Natural killer cell treated with Interleukin-12 subunit alpha and Interleukin-12 subunit beta and Interleukin-15 and Interleukin-18, amount 100 ng/mL, for 72 hours (primary cell): Measurements from ENCODE around the gene TNFAIP2. TPM values are rescaled to one million over a fixed set of nuclear protein-coding genes. Genes with fewer than 3 reads are reported as not detected.

ENCODE experiments used
- ATAC-seq, 2 donors: fragments of 150-1000 bp; cut with Tn5 transposase in 1 of 2; sonication (Bioruptor Pico), chemical (Tn5 transposase) in 1 of 2; 2 replicates each; pipeline ENCODE4 v1.10.0; 2021
- DNase-seq: peaks from one replicate; pipeline ENCODE4 v3.0.0; 2022; ENCODE audit warnings: low spot score
- H3K27ac Mint-ChIP-seq, 2 donors: 1 replicate in 1 of 2; 2 replicates in 1 of 2; pipeline ENCODE4 v1.8.0; 2022; ENCODE audit warnings: mixed read lengths in 2 of 2, mild to moderate bottlenecking in 1 of 2, moderate library complexity in 1 of 2
- H3K27me3 Mint-ChIP-seq, 2 donors: 1 replicate in 1 of 2; 2 replicates in 1 of 2; pipeline ENCODE4 v1.8.0; 2022; ENCODE audit warnings: mixed read lengths in 2 of 2
- H3K36me3 Mint-ChIP-seq: one replicate; pipeline ENCODE4 v1.8.0; 2022; ENCODE audit warnings: mixed read lengths
- H3K4me1 Mint-ChIP-seq, 2 donors: 1 replicate in 1 of 2; 2 replicates in 1 of 2; pipeline ENCODE4 v1.8.0; 2022; ENCODE audit warnings: low read depth in 2 of 2, mixed read lengths in 2 of 2, mild to moderate bottlenecking in 1 of 2
- H3K4me3 Mint-ChIP-seq: one replicate; pipeline ENCODE4 v1.8.0; 2022; ENCODE audit warnings: mixed read lengths
- H3K9me3 Mint-ChIP-seq: 2 replicates; pipeline ENCODE4 v1.8.0; 2022; ENCODE audit warnings: mixed read lengths
- total RNA-seq, 2 donors: library from RNA; stranded (reverse); gene quantifications; one replicate each; pipeline ENCODE4 v1.2.3, GENCODE V29; 2022

Gene TNFAIP2
- total RNA-seq, 2 donors from 2014 or later, result 8.1 to 9.6 TPM

- Mint-ChIP-seq H3K4me1 (peaks cover 0 to under 1% of the 10 kb centered on the region in 2 donors), H3K27ac (no peak overlapping the region), H3K27me3 (peaks cover 9 to 16% of the 10 kb centered on the region in 2 donors), H3K36me3 (no peaks in the 10 kb centered on the region), H3K4me3 (no peak overlapping the region), H3K9me3 (no peaks in the 10 kb centered on the region)
- no peak for DNase-seq
- ATAC-seq, result no peak
Observed at GRCh38 chr14:103099733-103100280, 23.5 kb upstream of the TNFAIP2 start.

DNA sequence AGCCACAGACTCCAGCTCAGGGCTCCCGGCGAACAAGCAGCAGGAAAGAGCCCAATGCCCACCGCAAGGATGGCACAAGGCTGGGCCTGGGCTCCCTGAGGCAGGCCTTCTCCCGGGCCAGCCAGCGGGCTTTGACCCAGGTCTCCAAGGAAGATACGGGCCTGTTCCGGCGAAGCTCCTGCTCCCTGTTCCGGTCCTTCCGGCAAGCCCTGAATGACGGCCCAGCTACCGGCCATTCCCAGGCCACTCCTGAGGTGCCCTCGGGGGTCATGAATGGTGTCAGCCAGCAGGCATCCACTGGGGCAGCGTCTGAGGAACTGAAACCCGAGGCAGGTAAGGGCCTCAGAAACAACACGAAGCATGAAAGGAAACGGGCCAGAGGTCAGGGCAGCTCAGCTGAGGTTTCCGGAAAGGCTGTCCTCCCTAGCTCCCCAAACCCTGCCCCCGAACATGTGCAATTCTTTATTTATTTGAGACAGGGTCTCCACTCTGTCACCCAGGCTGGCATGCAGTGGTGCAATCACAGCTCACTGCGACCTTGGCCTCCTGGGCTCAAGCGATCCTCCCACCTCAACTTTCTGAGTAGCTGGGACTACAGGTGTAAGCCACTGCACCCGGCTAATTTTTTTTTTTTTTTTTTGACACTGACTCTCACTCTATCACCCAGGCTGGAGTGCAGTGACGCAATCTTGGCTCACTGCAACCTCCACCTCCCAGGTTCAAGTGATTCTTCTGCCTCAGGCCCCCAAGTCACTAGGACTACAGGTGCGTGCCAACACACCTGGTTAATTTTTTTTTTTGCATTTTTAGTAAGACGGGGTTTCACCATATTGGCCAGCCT is 22.8 kb upstream of the TNFAIP2 start:
- peaks cover 5 to 6% of the 10 kb centered on the region in 2 donors for H3K4me1 Mint-ChIP-seq
- no peak overlapping the region for H3K27ac Mint-ChIP-seq
- no peaks in the 10 kb centered on the region for H3K36me3 Mint-ChIP-seq
- DNase-seq, result no peak
- H3K27me3 Mint-ChIP-seq, result peaks cover 16 to 21% of the 10 kb centered on the region in 2 donors
- no peak overlapping the region for H3K4me3 Mint-ChIP-seq
- no peak for ATAC-seq
- no peaks in the 10 kb centered on the region for H3K9me3 Mint-ChIP-seq

DNA sequence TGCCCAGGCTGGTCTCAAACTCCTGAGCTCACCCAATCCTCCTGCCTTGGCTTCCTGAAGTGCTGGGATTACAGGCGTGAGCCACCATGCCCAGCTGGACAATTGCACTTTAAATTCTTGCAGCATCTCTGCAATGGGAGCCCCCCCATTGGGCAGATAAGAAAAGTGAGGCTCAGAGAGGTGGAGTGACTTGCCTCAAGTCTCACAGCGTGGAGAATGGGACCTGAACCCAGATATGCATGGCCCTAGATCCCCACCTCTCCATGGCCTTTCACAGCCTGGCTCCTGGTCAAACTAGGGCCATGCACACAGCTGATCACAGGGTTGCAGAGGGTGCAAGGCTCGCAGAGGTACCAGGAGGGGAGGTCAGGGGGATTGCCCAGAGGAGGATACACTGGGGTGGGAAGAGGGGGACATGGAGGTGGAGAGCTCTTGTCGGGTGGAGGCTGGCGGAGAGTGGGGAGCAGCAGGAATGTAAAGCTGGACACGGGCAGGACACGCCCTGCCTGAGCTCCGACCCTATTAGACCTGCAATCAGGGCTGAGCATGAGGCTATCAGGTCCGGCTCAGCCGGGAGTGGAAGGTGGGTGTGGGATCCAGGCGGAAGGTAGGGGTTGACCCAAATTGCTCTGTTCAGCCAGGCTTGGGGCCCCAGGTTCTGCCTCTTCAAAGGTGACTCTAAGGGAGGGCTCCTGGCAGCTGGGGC is 21.9 kb upstream of the TNFAIP2 start:
- ATAC-seq (no peak), DNase-seq (no peak)
- Mint-ChIP-seq H3K27me3 (peaks cover 16 to 20% of the 10 kb centered on the region in 2 donors), H3K36me3 (no peaks in the 10 kb centered on the region), H3K4me3 (no peak overlapping the region), H3K4me1 (peaks cover 5 to 6% of the 10 kb centered on the region in 2 donors), H3K27ac (no peak overlapping the region), H3K9me3 (no peaks in the 10 kb centered on the region)

DNA sequence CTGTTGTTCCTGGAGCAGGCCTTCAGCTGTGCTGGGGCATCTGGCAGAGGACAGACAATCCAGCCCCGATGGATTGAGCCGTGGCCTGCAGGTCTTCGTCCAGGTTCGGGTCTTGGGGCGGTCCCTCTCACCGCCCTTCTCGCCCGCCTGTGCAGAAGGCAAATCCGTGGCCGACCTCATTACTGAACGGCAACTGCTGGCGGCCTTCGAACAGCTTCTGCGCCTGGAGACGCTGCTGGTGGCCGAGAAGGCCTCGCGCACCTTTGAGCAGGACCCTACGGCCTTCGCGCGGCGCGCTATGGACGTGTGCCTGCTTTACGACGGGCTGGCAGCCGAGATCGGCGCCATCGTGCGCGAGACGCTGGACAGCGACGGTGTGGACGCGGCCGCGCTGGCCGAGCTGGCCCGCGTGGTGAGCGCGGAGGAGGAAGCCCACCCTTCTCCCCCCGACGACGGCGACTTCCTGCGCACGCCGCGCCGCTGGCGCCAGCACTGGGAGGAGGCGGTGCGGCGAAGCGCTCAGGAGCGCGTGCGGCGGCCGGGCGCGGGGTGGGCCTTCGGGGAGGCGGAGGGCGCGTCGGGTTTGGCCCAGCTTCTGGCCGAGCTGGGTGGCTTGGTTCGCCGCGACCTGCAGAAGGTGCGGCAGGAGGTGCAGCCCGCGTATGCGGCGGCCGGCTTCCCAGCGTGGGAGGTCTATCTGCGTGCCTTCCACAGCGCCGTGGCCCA is 21.1 kb upstream of the TNFAIP2 start:
- no peak for ATAC-seq
- H3K27me3 Mint-ChIP-seq, result peaks cover 15 to 16% of the 10 kb centered on the region in 2 donors
- no peaks in the 10 kb centered on the region for H3K9me3 Mint-ChIP-seq
- H3K4me1 Mint-ChIP-seq, result peaks cover 5 to 6% of the 10 kb centered on the region in 2 donors
- H3K36me3 Mint-ChIP-seq, result no peaks in the 10 kb centered on the region
- no peak overlapping the region for H3K4me3 Mint-ChIP-seq
- no peak overlapping the region for H3K27ac Mint-ChIP-seq
- no peak for DNase-seq

DNA sequence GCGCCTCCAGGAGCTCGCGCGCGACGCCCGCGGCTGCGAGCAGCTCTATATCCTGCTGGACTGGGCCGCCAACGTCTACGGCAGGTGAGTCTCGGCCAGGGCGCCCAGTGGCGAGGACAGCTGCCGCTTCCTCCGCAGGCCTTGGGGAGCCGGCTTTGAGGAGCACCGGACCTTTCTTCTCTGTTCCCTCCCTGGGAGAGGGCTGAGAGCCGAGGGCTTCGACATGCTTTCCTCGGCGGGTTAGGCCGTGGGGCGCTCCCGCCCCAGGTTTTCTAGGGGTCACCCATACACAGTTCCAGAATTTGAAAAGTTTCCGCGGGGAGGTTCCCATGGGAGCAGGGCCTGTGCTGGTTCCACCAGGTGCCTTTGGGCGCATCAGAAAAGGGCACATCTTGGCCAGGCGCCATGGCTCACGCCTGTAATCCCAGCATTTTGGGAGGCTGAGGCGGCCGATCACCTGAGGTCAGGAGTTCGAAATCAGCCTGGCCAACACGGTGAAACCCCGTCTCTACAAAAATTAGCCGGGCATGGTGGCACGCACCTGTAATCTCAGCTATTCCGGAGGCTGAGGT is 20.5 kb upstream of the TNFAIP2 start:
- no peak for ATAC-seq
- H3K4me3 Mint-ChIP-seq, result no peak overlapping the region
- H3K9me3 Mint-ChIP-seq, result no peaks in the 10 kb centered on the region
- DNase-seq, result no peak
- no peaks in the 10 kb centered on the region for H3K36me3 Mint-ChIP-seq
- H3K27me3 Mint-ChIP-seq, result peaks cover 13 to 16% of the 10 kb centered on the region in 2 donors
- H3K4me1 Mint-ChIP-seq, result peaks cover 5 to 6% of the 10 kb centered on the region in 2 donors
- H3K27ac Mint-ChIP-seq, result no peak overlapping the region

DNA sequence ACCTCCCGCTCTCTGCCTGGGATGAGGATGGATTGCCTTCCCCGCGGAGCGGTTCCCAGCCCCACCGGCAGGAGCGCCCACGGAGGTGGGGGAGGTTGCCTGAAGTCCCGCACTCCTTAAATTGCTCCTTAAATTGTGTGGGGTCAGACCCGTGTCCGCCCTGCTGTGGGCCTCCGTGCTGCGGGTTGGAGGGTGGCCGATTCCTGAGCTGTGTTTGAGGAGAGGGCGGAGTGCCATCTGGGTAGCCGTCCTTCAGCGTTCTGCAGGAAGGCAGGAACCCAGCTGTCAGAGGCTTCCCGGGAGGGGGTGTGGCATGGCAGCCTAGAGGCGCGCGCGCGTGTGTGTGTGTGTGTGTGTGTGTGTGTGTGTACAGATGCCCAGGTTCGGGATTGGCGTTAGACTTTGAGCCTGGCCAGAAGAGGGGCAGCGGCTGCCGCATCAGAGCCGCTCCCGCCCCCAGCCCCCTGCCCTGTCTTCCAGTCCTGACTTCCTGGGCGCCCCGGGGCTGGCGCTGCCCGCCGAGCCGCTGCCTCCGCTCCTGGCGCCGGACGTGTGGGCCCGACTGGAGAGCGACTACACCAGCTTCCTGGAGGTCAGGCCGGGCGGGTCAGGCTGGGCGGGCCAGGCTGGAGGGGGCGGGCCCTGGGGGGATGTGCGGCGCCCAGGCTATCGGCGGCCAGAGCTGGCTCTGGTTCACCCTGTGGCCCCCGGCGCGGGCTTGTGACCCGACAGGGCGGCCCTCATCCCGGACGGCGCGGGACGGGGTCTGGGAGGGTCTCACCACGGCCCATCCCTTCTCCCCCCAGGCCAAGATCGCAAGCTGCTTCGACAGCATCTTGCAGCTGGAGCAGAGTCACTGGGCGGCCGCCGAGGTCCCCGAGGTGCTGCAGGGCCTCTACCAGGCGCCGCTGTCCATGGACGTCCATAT is 19.5 kb upstream of the TNFAIP2 start:
- DNase-seq, result no peak
- Mint-ChIP-seq H3K4me3 (no peak overlapping the region), H3K27me3 (peaks cover 13 to 16% of the 10 kb centered on the region in 2 donors), H3K9me3 (no peaks in the 10 kb centered on the region), H3K4me1 (peaks cover 5 to 6% of the 10 kb centered on the region in 2 donors), H3K27ac (no peak overlapping the region), H3K36me3 (no peaks in the 10 kb centered on the region)
- no peak for ATAC-seq

- Mint-ChIP-seq H3K27me3 (peaks cover 13 to 16% of the 10 kb centered on the region in 2 donors), H3K36me3 (no peaks in the 10 kb centered on the region), H3K9me3 (no peaks in the 10 kb centered on the region), H3K4me1 (peaks cover 6 to 7% of the 10 kb centered on the region in 2 donors), H3K4me3 (no peak overlapping the region), H3K27ac (no peak overlapping the region)
- no peak for DNase-seq
- no peak for ATAC-seq
Observed at GRCh38 chr14:103104389-103104653, 18.9 kb upstream of the TNFAIP2 start.

- peaks cover 13 to 16% of the 10 kb centered on the region in 2 donors for H3K27me3 Mint-ChIP-seq
- H3K4me1 Mint-ChIP-seq, result peaks cover 6 to 7% of the 10 kb centered on the region in 2 donors
- ATAC-seq, result peak; percentile 70 to 79
- H3K4me3 Mint-ChIP-seq, result no peak overlapping the region
- no peaks in the 10 kb centered on the region for H3K36me3 Mint-ChIP-seq
- DNase-seq, result peak; percentile 80
- H3K9me3 Mint-ChIP-seq, result no peaks in the 10 kb centered on the region
- no peak overlapping the region for H3K27ac Mint-ChIP-seq
Observed at GRCh38 chr14:103104654-103105452, 18.4 kb upstream of the TNFAIP2 start.

DNA sequence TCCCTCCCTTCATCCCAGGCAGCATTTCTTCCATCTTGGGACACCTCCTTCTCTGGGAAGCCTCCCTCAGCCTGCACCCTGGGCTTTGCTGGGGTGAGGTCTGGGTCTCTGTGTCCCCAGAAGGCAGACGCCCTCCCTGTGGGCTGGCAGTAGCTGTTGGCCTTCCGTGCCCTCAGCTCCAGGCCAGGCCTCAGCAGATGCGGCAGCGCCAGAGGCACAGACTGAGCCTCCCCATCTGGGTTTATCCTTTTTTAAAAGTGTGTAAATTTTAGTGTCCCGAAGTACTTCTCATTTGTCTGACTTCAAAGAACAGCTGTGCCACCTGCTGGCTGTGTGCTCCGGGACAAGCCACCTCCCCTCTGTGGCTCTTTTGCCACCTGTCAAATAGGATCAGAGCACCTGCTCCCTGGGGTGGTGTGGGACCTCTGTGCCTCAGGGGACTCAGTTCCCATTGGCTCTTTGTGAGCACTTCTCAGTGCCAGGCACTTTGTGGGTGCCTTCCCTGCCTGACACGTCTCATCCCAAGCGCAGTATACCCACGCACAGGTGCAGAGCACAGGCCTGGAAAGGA is 17.6 kb upstream of the TNFAIP2 start:
- no peak overlapping the region for H3K4me3 Mint-ChIP-seq
- H3K27me3 Mint-ChIP-seq, result peaks cover 13 to 16% of the 10 kb centered on the region in 2 donors
- no peaks in the 10 kb centered on the region for H3K36me3 Mint-ChIP-seq
- peaks cover 6 to 9% of the 10 kb centered on the region in 2 donors for H3K4me1 Mint-ChIP-seq
- no peak overlapping the region for H3K27ac Mint-ChIP-seq
- H3K9me3 Mint-ChIP-seq, result no peaks in the 10 kb centered on the region
- no peak for DNase-seq
- ATAC-seq, result no peak

- no peaks in the 10 kb centered on the region for H3K9me3 Mint-ChIP-seq
Observed at GRCh38 chr14:103107455-103107854, 15.8 kb upstream of the TNFAIP2 start.

DNA sequence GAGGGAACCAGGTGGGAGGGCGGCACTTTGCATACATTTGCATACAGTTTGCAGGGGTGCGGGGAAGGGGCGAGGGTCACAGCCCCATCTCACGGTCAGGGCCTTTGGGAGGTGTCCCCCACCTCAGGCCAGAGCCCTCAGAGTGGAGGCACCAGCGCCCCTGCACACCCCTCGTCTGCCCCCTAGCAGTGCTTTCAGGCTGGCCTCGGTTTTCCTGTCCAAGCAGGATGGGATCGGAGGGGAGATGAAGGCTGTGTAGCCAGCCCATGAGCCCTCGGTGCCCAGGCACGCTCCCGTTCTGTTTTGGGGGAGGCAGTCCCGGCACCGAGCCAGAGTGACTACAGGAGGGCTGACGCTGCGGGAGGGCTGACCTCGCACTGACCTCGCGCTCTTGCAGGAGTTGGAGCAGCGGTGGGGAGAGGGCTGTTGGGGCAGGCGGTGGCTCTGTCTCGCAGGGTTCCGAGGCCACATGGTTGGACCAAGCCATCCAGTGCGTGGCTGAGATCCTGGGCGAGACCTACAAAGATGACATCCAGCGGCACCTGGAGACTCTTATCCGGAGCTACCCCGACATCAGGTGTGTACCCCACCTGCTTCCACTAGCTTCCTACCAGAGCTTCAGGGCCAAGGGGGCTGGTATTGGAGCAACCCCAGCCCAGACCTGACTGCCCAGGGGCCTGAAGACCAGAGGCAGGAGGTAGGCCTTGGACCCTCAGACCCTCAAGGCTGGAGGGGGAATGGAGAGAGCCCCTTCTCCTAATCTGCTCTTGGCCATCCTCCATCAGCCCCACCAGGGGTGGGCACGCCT is 15.1 kb upstream of the TNFAIP2 start:
- Mint-ChIP-seq H3K27me3 (peaks cover 9 to 11% of the 10 kb centered on the region in 2 donors), H3K27ac (no peak overlapping the region), H3K36me3 (no peaks in the 10 kb centered on the region), H3K4me3 (no peak overlapping the region), H3K9me3 (no peaks in the 10 kb centered on the region), H3K4me1 (peaks cover 6 to 13% of the 10 kb centered on the region in 2 donors)
- ATAC-seq, result no peak
- no peak for DNase-seq

More at GRCh38 chr14:103107455-103107854, 15.8 kb upstream of the TNFAIP2 start:
- H3K4me3 Mint-ChIP-seq, result no peak overlapping the region
- H3K27me3 Mint-ChIP-seq, result peaks cover 9 to 11% of the 10 kb centered on the region in 2 donors
- H3K27ac Mint-ChIP-seq, result no peak overlapping the region
- H3K4me1 Mint-ChIP-seq, result peaks cover 6 to 12% of the 10 kb centered on the region in 2 donors
- DNase-seq (no peak), ATAC-seq (no peak)
- H3K36me3 Mint-ChIP-seq, result no peaks in the 10 kb centered on the region
